NCI-H82 (cell line): ENCODE measurements around the gene TRIM14.
"Not testable (repeated sequence)": the region's sequence is repeated elsewhere in the genome, so short reads cannot be mapped to it uniquely, and the experiment has no call there.

Experiments
- DNase-seq: peaks from one replicate; lab custom pipeline; 2025; lab: John Stamatoyannopoulos, UW

The TRIM14 gene

GRCh38 chr9:98107926-98108325, 11.1 kb downstream of the TRIM14 start:
- no peak for DNase-seq

- DNase-seq: no peak
Measured at GRCh38 chr9:98105006-98105405, 14.0 kb downstream of the TRIM14 start.

GRCh38 chr9:98104445-98104881, 14.6 kb downstream of the TRIM14 start:
- no peak for DNase-seq

GRCh38 chr9:98101868-98102273, 17.2 kb downstream of the TRIM14 start:
- DNase-seq: no peak

GRCh38 chr9:98101416-98101815, 17.6 kb downstream of the TRIM14 start:
- no peak for DNase-seq

GRCh38 chr9:98100456-98100855, 18.6 kb downstream of the TRIM14 start:
- DNase-seq: no peak

GRCh38 chr9:98099898-98100297, 19.1 kb downstream of the TRIM14 start:
- DNase-seq: no peak

- DNase-seq: no peak
Measured at GRCh38 chr9:98099346-98099745, 19.7 kb downstream of the TRIM14 start.

- peak; percentile 17 for DNase-seq
Measured at GRCh38 chr9:98097836-98098235, 21.2 kb downstream of the TRIM14 start.

GRCh38 chr9:98096091-98096490, 22.9 kb downstream of the TRIM14 start:
- no peak for DNase-seq

- DNase-seq: no peak
Measured at GRCh38 chr9:98095401-98095800, 23.6 kb downstream of the TRIM14 start.

GRCh38 chr9:98094851-98095250, 24.2 kb downstream of the TRIM14 start:
- DNase-seq: no peak

GRCh38 chr9:98094316-98094715, 24.7 kb downstream of the TRIM14 start:
- no peak for DNase-seq

- no peak for DNase-seq
Measured at GRCh38 chr9:98092613-98092931, 26.4 kb downstream of the TRIM14 start.

- peak; percentile 14 for DNase-seq
Measured at GRCh38 chr9:98091735-98092612, 27.0 kb downstream of the TRIM14 start.

- not testable (repeated sequence) for DNase-seq
Measured at GRCh38 chr9:98090674-98091073, 28.3 kb downstream of the TRIM14 start.

GRCh38 chr9:98087420-98088354, 31.3 kb downstream of the TRIM14 start:
- no peak for DNase-seq

GRCh38 chr9:98086461-98086860, 32.6 kb downstream of the TRIM14 start:
- no peak for DNase-seq

GRCh38 chr9:98085944-98086343, 33.1 kb downstream of the TRIM14 start:
- peak; percentile 36 for DNase-seq

- DNase-seq: no peak
Measured at GRCh38 chr9:98085058-98085457, 34.0 kb downstream of the TRIM14 start.

GRCh38 chr9:98084396-98084795, 34.6 kb downstream of the TRIM14 start:
- no peak for DNase-seq

GRCh38 chr9:98083566-98084183, 35.3 kb downstream of the TRIM14 start:
- peak; percentile 41 for DNase-seq
